HG03196 (cell line): ENCODE data around the gene FER1L5.

Experiments used
- ATAC-seq: cut with Tn5 transposase; IDR thresholded peaks from one replicate; pipeline ENCODE4 v1.9.1; 2021; ENCODE audit not compliant: unreplicated experiment

Gene FER1L5

GRCh38 chr2:96642564-96643360 is at the start of gene FER1L5:
FER1L5 (plus strand) TSS chr2:96642764; CDS start chr2:96642837, 73 bp downstream.
- no peak for ATAC-seq

- ATAC-seq = no peak
Measured at GRCh38 chr2:96594282-96594681, 48.3 kb upstream of the FER1L5 start.

GRCh38 chr2:96594691-96595152 is 47.8 kb upstream of the FER1L5 start:
- ATAC-seq = no peak

- no peak for ATAC-seq
Measured at GRCh38 chr2:96596596-96596995, 46.0 kb upstream of the FER1L5 start.

- no peak for ATAC-seq
Measured at GRCh38 chr2:96599941-96600340, 42.6 kb upstream of the FER1L5 start.

- ATAC-seq = no peak
Measured at GRCh38 chr2:96601382-96602292, 40.9 kb upstream of the FER1L5 start.

- ATAC-seq = no peak
Measured at GRCh38 chr2:96602330-96602823, 40.2 kb upstream of the FER1L5 start.

GRCh38 chr2:96604104-96604503 is 38.5 kb upstream of the FER1L5 start:
- no peak for ATAC-seq

- ATAC-seq = no peak
Measured at GRCh38 chr2:96608469-96609455, 33.8 kb upstream of the FER1L5 start.

- ATAC-seq = no peak
Measured at GRCh38 chr2:96616128-96616527, 26.4 kb upstream of the FER1L5 start.

GRCh38 chr2:96616535-96616934 is 26.0 kb upstream of the FER1L5 start:
- ATAC-seq = no peak

GRCh38 chr2:96617012-96617411 is 25.6 kb upstream of the FER1L5 start:
- ATAC-seq = no peak

GRCh38 chr2:96618596-96619283 is 23.8 kb upstream of the FER1L5 start:
- no peak for ATAC-seq

GRCh38 chr2:96622544-96622943 is 20.0 kb upstream of the FER1L5 start:
- no peak for ATAC-seq

- ATAC-seq = no peak
Measured at GRCh38 chr2:96623116-96623515, 19.4 kb upstream of the FER1L5 start.

GRCh38 chr2:96625571-96626552 is 16.7 kb upstream of the FER1L5 start:
- no peak for ATAC-seq

GRCh38 chr2:96626553-96626942 is 16.0 kb upstream of the FER1L5 start:
- no peak for ATAC-seq

- ATAC-seq = no peak
Measured at GRCh38 chr2:96631804-96632435, 10.6 kb upstream of the FER1L5 start.
